Breast epithelium (tissue), 4 donors: ENCODE data around the gene CCDC117. TPM values are rescaled to one million over a fixed set of nuclear protein-coding genes. Genes with fewer than 3 reads are reported as not detected.

ENCODE experiments used
- DNase-seq, 2 donors: peaks; one replicate each; pipeline ENCODE4 v3.0.0-alpha.2; 2019; ENCODE audit warnings: low spot score in 2 of 2
- H3K27ac ChIP-seq, 2 donors: fragments of 200-600 bp; sonication (generic) in 1 of 2; one replicate each; pipeline ENCODE4 v1.5.1; 2016 to 2019; ENCODE audit warnings: mild to moderate bottlenecking in 1 of 2
- H3K27me3 ChIP-seq, 2 donors: fragments of 200-600 bp; sonication (generic) in 1 of 2; one replicate each; pipeline versions ENCODE4 v1.5.1 to v1.6.0; 2017 to 2019; ENCODE audit warnings: control low read depth in 1 of 2, mild to moderate bottlenecking in 1 of 2
- H3K36me3 ChIP-seq: fragments of 200-600 bp; one replicate; pipeline ENCODE4 v1.5.1; 2019
- H3K4me1 ChIP-seq, 2 donors: fragments of 200-600 bp; sonication (generic); one replicate each; pipeline ENCODE4 v1.5.1; 2016 to 2019; ENCODE audit warnings: control low read depth in 1 of 2
- H3K4me3 ChIP-seq, 3 donors: fragments of 200-600 bp; sonication (generic); 1 replicate in 2 of 3; 2 replicates in 1 of 3; pipeline ENCODE4 v1.5.1; 2016 to 2019; ENCODE audit warnings: mild to moderate bottlenecking in 3 of 3, moderate library complexity in 2 of 3
- H3K9me3 ChIP-seq, 2 donors: fragments of 200-600 bp; sonication (generic) in 1 of 2; one replicate each; pipeline ENCODE4 v1.5.1; 2016 to 2019; ENCODE audit warnings: control low read depth in 1 of 2
- POLR2A ChIP-seq: fragments of 450-650 bp; IDR thresholded peaks from one replicate; pipeline ENCODE4 v1.6.1; 2016; ENCODE audit warnings: antibody characterized with exemption, mild to moderate bottlenecking, moderate library complexity
- POLR2AphosphoS5 ChIP-seq, 3 donors: sonication (generic); formaldehyde crosslinking; IDR thresholded peaks; one replicate each; pipeline ENCODE4 v1.6.1; 2017; ENCODE audit warnings: antibody characterized with exemption in 3 of 3
- intact Hi-C: fragments of 100-400 bp; cut with DNase I; formaldehyde crosslinking; loops from one replicate; pipeline ENCODE4 v1.15.1; 2023; ENCODE audit warnings: low total_unique reads
- total RNA-seq, 3 donors: library from RNA; depleted of rRNA; stranded (reverse); fragments of >200 nt; gene quantifications; one replicate each; pipeline ENCODE4 v1.1.0, GENCODE V29; 2016
- TF ChIP-seq, protein P1 (sequence below), 3 donors: fragments of 450-650 bp; IDR thresholded peaks; one replicate each; pipeline ENCODE4 v1.5.1; 2016 to 2017; ENCODE audit warnings: antibody characterized with exemption in 3 of 3, mild to moderate bottlenecking in 3 of 3, moderate library complexity in 3 of 3

The CCDC117 gene
- total RNA-seq, 3 donors from 2014 or later = 19.5 to 33.5 (median 23.9) TPM

DNA sequence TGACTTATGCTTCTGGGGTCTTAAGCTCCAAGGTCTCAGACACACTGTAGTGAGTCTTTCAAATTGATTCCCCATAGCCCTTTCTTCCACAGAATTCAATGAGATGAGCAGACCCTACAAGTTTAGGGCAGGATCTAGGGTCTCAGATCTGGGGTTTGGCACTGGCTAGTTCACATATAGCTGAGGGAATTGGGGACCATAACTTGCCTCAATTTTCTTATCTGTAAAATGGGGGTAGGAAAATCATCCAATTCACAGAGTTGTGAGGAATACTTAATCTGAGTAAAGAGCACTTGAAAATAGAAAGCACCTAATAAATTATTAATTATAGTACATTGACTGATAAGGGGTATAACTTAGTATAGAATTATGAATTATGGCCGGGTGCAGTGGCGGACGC, 5.9 kb upstream of the CCDC117 start:
- no peak for TF ChIP-seq POLR2AphosphoS5 (IDR thresholded peaks at IDR 0.05)
- no peak for TF ChIP-seq POLR2A
- TF ChIP-seq, protein P1, sequence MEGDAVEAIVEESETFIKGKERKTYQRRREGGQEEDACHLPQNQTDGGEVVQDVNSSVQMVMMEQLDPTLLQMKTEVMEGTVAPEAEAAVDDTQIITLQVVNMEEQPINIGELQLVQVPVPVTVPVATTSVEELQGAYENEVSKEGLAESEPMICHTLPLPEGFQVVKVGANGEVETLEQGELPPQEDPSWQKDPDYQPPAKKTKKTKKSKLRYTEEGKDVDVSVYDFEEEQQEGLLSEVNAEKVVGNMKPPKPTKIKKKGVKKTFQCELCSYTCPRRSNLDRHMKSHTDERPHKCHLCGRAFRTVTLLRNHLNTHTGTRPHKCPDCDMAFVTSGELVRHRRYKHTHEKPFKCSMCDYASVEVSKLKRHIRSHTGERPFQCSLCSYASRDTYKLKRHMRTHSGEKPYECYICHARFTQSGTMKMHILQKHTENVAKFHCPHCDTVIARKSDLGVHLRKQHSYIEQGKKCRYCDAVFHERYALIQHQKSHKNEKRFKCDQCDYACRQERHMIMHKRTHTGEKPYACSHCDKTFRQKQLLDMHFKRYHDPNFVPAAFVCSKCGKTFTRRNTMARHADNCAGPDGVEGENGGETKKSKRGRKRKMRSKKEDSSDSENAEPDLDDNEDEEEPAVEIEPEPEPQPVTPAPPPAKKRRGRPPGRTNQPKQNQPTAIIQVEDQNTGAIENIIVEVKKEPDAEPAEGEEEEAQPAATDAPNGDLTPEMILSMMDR (IDR thresholded peaks at IDR 0.05) = no peak
- H3K36me3 ChIP-seq = no peaks in the 10 kb centered on the region
- no peak overlapping the region for H3K4me3 ChIP-seq
- H3K27me3 ChIP-seq = no peaks in the 10 kb centered on the region
- H3K4me1 ChIP-seq = no peaks in the 10 kb centered on the region
- H3K27ac ChIP-seq = no peak overlapping the region
- no peaks in the 10 kb centered on the region for H3K9me3 ChIP-seq
- intact Hi-C loops = no loop called here
- no peak for DNase-seq

DNA sequence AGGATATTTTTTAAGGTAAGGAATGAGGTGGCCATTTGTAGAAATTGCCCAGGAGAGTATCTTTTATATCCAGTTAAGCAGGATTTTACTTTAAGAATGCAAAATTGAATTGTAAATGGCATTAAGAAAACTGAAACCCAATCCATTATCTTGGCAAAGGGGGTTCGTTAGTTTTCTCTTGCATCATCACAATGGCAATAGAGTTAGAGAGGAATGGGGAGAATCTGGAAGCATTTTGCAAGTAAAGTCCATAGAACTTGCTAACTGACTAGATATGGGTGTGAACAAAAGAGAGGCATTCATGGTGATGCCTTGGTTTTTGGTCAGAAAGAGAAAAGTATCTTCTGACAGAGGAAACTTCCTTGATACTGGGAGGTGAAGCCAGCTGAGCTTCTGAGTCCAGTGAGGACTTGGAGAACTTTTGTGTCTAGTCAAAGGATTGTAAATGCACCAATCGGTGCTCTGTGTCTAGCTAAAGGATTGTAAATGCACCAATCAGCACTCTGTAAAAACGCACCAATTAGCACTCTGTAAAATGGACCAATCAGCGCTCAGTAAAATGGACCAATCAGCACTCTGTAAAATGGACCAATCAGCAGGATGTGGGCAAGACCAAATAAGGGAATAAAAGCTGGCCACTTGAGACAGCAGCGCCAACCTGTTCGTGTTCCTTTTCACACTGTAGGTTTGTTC, 3.6 kb upstream of the CCDC117 start:
- Histone ChIP-seq H3K4me3 (no peak overlapping the region), H3K27me3 (no peaks in the 10 kb centered on the region), H3K9me3 (no peaks in the 10 kb centered on the region), H3K27ac (no peak overlapping the region), H3K4me1 (no peaks in the 10 kb centered on the region), H3K36me3 (no peaks in the 10 kb centered on the region)
- no peak for DNase-seq
- TF ChIP-seq, protein P1 (IDR thresholded peaks at IDR 0.05) = no peak
- TF ChIP-seq POLR2A = no peak
- TF ChIP-seq POLR2AphosphoS5 (IDR thresholded peaks at IDR 0.05) = no peak
- intact Hi-C loops = no loop called here

DNA sequence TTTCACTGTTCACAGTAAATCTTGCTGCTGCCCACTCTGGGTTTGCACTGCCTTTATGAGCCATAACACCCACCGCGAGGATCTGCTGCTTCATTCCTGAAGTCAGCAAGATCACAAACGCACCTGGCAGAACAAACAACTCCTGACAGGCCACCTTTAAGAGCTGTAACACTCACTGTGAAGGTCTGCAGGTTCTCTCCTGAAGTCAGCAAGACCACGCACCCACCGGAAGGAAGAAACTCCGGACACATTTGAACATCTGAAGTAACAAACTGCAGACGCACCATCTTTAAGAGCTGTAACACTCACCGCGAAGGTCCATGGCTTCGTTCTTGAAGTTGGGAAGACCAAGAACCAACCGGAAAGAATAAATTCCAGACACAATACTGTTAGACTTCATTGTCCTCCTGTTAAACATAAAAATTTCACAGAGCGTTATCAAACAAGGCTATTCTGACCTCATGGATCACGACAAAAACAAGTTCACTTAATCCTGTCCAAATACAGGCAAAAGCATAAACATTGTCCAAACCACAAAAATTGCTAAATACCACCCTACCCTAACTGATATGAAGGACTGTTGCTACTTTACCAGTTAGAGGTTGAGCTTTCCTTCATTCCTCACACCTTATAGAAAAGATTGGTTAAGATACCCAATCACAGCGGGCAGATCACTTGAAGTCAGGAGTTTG, 3.0 kb upstream of the CCDC117 start:
- Histone ChIP-seq H3K27ac (no peak overlapping the region), H3K36me3 (no peaks in the 10 kb centered on the region), H3K4me3 (no peak overlapping the region), H3K4me1 (no peaks in the 10 kb centered on the region), H3K9me3 (no peaks in the 10 kb centered on the region), H3K27me3 (no peaks in the 10 kb centered on the region)
- no peak for TF ChIP-seq POLR2A
- TF ChIP-seq, protein P1 (IDR thresholded peaks at IDR 0.05) = no peak
- TF ChIP-seq POLR2AphosphoS5 (IDR thresholded peaks at IDR 0.05) = no peak
- intact Hi-C loops = no loop called here
- no peak for DNase-seq

DNA sequence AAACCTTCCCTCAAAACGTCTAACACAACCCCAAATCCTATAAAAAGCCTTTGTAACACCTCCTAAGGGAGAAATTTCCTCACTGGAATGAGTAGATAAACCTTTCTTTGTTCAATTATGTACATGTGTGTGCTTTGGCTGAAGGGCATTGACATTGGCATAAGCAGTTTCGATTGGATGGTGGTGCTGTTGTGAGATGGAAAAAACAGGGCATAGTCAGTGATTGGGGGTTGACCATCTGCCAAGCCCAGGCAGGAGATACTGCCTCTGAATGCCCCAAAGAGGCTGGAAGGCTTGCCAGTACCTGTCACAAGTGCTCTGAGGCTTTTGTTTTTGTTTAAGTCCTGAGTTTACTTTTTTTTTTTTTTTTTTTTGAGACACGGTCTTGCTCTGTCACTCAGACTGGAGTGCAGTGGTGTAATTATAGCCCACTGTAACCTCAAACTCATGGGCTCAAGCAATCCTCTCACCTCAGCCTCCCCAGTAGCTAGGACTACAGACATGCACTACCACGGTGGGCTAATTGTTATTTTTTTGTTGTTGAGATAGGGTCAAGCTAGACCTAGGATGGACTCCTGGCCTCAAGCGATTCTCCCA, 1.2 kb upstream of the CCDC117 start:
- no peaks in the 10 kb centered on the region for H3K36me3 ChIP-seq
- no peak for TF ChIP-seq POLR2AphosphoS5 (IDR thresholded peaks at IDR 0.05)
- TF ChIP-seq, protein P1 (IDR thresholded peaks at IDR 0.05) = no peak
- no peak for TF ChIP-seq POLR2A
- peak overlapping the region; percentile 28 to 96 for H3K27ac ChIP-seq
- H3K4me1 ChIP-seq = no peaks in the 10 kb centered on the region
- H3K9me3 ChIP-seq = no peaks in the 10 kb centered on the region
- DNase-seq = no peak
- no peaks in the 10 kb centered on the region for H3K27me3 ChIP-seq
- peak overlapping the region in 1 of 3 donors; percentile 3 for H3K4me3 ChIP-seq
- intact Hi-C loops = no loop called here

- Histone ChIP-seq H3K36me3 (no peaks in the 10 kb centered on the region), H3K9me3 (no peaks in the 10 kb centered on the region), H3K27ac (peak overlapping the region; percentile 96 to 100), H3K4me1 (no peaks in the 10 kb centered on the region), H3K4me3 (peak overlapping the region; percentile 87 to 96 (median 91)), H3K27me3 (no peaks in the 10 kb centered on the region)
- intact Hi-C loops = no loop called here
- DNase-seq = no peak
- TF ChIP-seq POLR2A (no peak), POLR2AphosphoS5 (IDR thresholded peaks at IDR 0.05) (no peak)
- TF ChIP-seq, protein P1 (IDR thresholded peaks at IDR 0.05) = no peak
These were observed 969 bp downstream of the CCDC117 start for GRCh38 chr22:28773461-28773867.
